Astrocyte of the cerebellum (primary cell): ENCODE data around the gene EFCAB13.
"Not testable (repeated sequence)": the region's sequence is repeated elsewhere in the genome, so short reads cannot be mapped to it uniquely, and the experiment has no call there.

Source experiments
- DNase-seq: peaks from one replicate; pipeline ENCODE4 v3.0.0-alpha.2; 2011; ENCODE audit warnings: low read depth
- H3K4me3 ChIP-seq: 2 replicates; pipeline ENCODE4 v1.5.1; 2011; ENCODE audit warnings: mild to moderate bottlenecking, low read depth, low read length, moderate library complexity
- CTCF ChIP-seq: IDR thresholded peaks from 2 replicates; pipeline ENCODE4 v1.5.1; 2012; ENCODE audit warnings: low read length, low read depth, moderate library complexity, mild to moderate bottlenecking; ENCODE audit errors: missing control alignments
- in situ Hi-C: cut with HindIII; loops from 2 replicates; pipeline ENCODE4 v1.10.0; 2017; ENCODE audit warnings: low sequenced_read_pairs

EFCAB13 gene

DNA sequence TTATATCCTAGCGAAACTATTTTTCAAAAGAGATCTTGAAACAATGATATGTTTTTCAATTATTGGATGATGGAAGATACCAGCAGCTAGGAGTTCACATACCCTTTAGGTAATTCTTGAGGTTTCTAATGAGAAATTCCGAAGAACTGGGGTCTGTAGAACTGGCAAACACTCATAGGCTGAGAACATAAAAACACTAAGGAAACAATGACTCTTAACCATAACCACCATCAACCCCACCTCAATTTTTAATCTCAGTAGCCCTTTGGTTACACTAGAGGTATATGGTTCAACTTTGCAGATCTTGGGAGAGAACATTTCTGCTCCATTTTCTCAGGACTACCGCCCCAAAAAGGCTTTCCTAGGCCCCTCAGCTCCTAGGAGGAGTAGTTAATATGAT, 141.4 kb downstream of the EFCAB13 start:
- H3K4me3 ChIP-seq = no peak overlapping the region
- in situ Hi-C loops = no loop called here
- no peak for TF ChIP-seq CTCF
- no peak for DNase-seq

- in situ Hi-C loops, DNase-seq, H3K4me3 ChIP-seq: not testable (repeated sequence)
Measured at GRCh38 chr17:47466976-47467375, 143.2 kb downstream of the EFCAB13 start.

DNA sequence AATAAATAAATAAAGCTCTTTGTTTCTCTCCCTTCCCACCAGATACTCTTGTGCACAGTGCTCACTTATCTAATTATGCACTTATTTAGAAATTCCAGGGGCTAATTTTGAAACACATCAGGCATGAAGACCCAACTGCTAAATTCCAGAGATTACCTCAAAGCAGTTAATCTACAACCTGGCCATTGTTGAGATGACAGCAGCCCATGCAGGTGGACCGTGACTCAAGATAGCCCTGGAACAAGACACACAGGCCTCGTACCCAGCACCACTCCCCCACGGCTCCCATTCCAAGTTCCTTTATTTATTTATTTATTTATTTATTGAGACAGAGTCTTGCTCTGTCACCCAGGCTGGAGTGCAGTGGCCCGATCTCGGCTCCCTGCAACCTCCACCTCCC, 147.1 kb downstream of the EFCAB13 start:
- no peak for DNase-seq
- H3K4me3 ChIP-seq = no peak overlapping the region
- no peak for TF ChIP-seq CTCF
- in situ Hi-C loops = no loop called here

DNA sequence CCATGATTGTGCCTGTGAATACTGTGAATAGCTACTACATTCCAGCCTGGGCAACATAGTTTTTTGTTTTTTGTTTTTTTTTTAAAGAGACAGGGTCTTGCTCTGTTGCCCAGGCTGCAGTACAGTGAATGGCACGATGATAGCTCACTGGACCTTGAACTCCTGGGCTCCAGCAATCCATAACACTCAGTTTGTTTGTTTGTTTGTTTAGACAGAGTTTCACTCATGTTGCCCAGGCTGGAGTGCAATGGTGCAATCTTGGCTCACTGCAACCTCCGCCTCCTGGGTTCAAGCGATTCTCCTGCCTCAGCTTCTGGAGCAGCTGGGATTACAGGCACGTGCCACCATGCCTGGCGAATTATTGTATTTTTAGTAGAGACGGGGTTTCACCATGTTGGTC, 148.3 kb downstream of the EFCAB13 start:
- H3K4me3 ChIP-seq, DNase-seq, in situ Hi-C loops: not testable (repeated sequence)
